CD14-positive monocyte (primary cell): ENCODE data around the gene FLRT3. TPM values are rescaled to one million over a fixed set of nuclear protein-coding genes. Genes with fewer than 3 reads are reported as not detected.

Experiments
- DNase-seq, 3 donors: peaks; one replicate each; pipeline ENCODE4 v3.0.0-alpha.2; 2011 to 2022
- H2AFZ ChIP-seq: 2 replicates; pipeline ENCODE4 v1.6.0; 2012; ENCODE audit warnings: mild to moderate bottlenecking, low read depth, low read length, inconsistent platforms; ENCODE audit not compliant: insufficient read depth, poor library complexity, severe bottlenecking
- H3K27ac ChIP-seq, 2 donors: 1 replicate in 1 of 2; 2 replicates in 1 of 2; pipeline ENCODE4 v1.5.1; 2012 to 2013; ENCODE audit warnings: low read length in 2 of 2, control low read depth in 1 of 2, inconsistent platforms in 1 of 2, low read depth in 1 of 2, mild to moderate bottlenecking in 1 of 2
- H3K27me3 ChIP-seq, 2 donors: one replicate each; pipeline versions ENCODE4 v1.6.0 to v1.6.1; 2011 to 2013; ENCODE audit warnings: low read length in 2 of 2; ENCODE audit not compliant: control insufficient read depth in 2 of 2, insufficient read depth in 2 of 2
- H3K36me3 ChIP-seq, 2 donors: replicated peaks in 1 of 2; 1 replicate in 1 of 2; 2 replicates in 1 of 2; pipeline versions ENCODE4 v1.5.1 to v1.6.1; 2012 to 2013; ENCODE audit warnings: low read length in 2 of 2, control low read depth in 1 of 2, inconsistent platforms in 1 of 2, mild to moderate bottlenecking in 1 of 2; ENCODE audit not compliant: insufficient read depth in 2 of 2, control insufficient read depth in 1 of 2
- H3K4me1 ChIP-seq, 2 donors: 1 replicate in 1 of 2; 2 replicates in 1 of 2; pipeline versions ENCODE4 v1.5.1 to v1.6.1; 2012 to 2013; ENCODE audit warnings: low read length in 2 of 2, control low read depth in 1 of 2, inconsistent platforms in 1 of 2, mild to moderate bottlenecking in 1 of 2, moderate library complexity in 1 of 2; ENCODE audit not compliant: insufficient read depth in 2 of 2, control insufficient read depth in 1 of 2
- H3K4me2 ChIP-seq: replicated peaks from 2 replicates; pipeline ENCODE3; 2012; ENCODE audit warnings: low read length, moderate library complexity, mild to moderate bottlenecking; ENCODE audit not compliant: poor library complexity, severe bottlenecking; ENCODE audit errors: extremely low read depth
- H3K4me3 ChIP-seq, 3 experiments: fragments of 200-600 bp in 1 of 3; sonication (generic) in 1 of 3; replicated peaks in 1 of 3; 1 replicate in 2 of 3; 2 replicates in 1 of 3; pipeline ENCODE4 v1.5.1; 2011 to 2013; ENCODE audit warnings: low read length in 3 of 3, mild to moderate bottlenecking in 3 of 3, control low read depth in 2 of 3, low read depth in 2 of 3, inconsistent platforms in 1 of 3, moderate library complexity in 1 of 3
- H3K79me2 ChIP-seq: 2 replicates; pipeline ENCODE4 v1.6.0; 2012; ENCODE audit warnings: mild to moderate bottlenecking, control low read depth, inconsistent platforms, low read length, moderate library complexity; ENCODE audit not compliant: insufficient read depth
- H3K9ac ChIP-seq: 2 replicates; pipeline ENCODE4 v1.6.0; 2017; ENCODE audit warnings: low read length, mild to moderate bottlenecking; ENCODE audit not compliant: insufficient read depth, poor library complexity, severe bottlenecking
- H3K9me3 ChIP-seq, 2 donors: replicated peaks in 1 of 2; 1 replicate in 1 of 2; 2 replicates in 1 of 2; pipeline versions ENCODE4 v1.5.1 to v1.6.1; 2012 to 2013; ENCODE audit warnings: low read length in 2 of 2, control low read depth in 1 of 2; ENCODE audit not compliant: control insufficient read depth in 1 of 2, insufficient read depth in 1 of 2
- H4K20me1 ChIP-seq: 2 replicates; pipeline ENCODE4 v1.6.0; 2012; ENCODE audit warnings: mild to moderate bottlenecking, low read length, control low read depth, moderate library complexity; ENCODE audit not compliant: insufficient read depth
- H3K27ac Mint-ChIP-seq, 7 donors: one replicate each; pipeline ENCODE4 v1.8.0; 2020; ENCODE audit warnings: mild to moderate bottlenecking in 7 of 7, mixed read lengths in 7 of 7, moderate library complexity in 6 of 7, inconsistent platforms in 2 of 7
- H3K27me3 Mint-ChIP-seq, 3 donors: one replicate each; pipeline ENCODE4 v1.8.0; 2021 to 2022; ENCODE audit warnings: low read depth in 3 of 3, mild to moderate bottlenecking in 3 of 3, mixed read lengths in 3 of 3, moderate library complexity in 3 of 3, inconsistent platforms in 1 of 3
- H3K36me3 Mint-ChIP-seq, 2 donors: one replicate each; pipeline ENCODE4 v1.8.0; 2020; ENCODE audit warnings: mixed read lengths in 2 of 2, inconsistent platforms in 1 of 2, mild to moderate bottlenecking in 1 of 2
- H3K4me1 Mint-ChIP-seq: one replicate; pipeline ENCODE4 v1.8.0; 2020; ENCODE audit warnings: mild to moderate bottlenecking, mixed read lengths
- H3K4me3 Mint-ChIP-seq, 2 donors: one replicate each; pipeline ENCODE4 v1.8.0; 2020; ENCODE audit warnings: mild to moderate bottlenecking in 2 of 2, mixed read lengths in 2 of 2, moderate library complexity in 1 of 2
- H3K9me3 Mint-ChIP-seq, 7 donors: one replicate each; pipeline ENCODE4 v1.8.0; 2020 to 2022; ENCODE audit warnings: mixed read lengths in 7 of 7, mild to moderate bottlenecking in 6 of 7, moderate library complexity in 6 of 7, inconsistent platforms in 2 of 7
- CTCF ChIP-seq: fragments of 200-600 bp; IDR thresholded peaks from one replicate; pipeline ENCODE4 v1.8.0; 2022; ENCODE audit warnings: antibody characterized with exemption, mild to moderate bottlenecking
- WGBS: methylation state at CpG from one replicate; pipeline ENCODE4 v1.1.5; 2013; ENCODE audit warnings: missing lambda C conversion rate; ENCODE audit not compliant: insufficient coverage; 5-methylcytosine and 5-hydroxymethylcytosine counted together
- intact Hi-C, 2 donors: fragments of 100-400 bp; cut with micrococcal nuclease; formaldehyde crosslinking; loops; one replicate each; pipeline versions ENCODE4 v1.15.0 to v1.15.1; 2023
- polyA plus RNA-seq, 3 donors: library from polyadenylated mRNA; depleted of rRNA in 1 of 3; unstranded in 2 of 3; stranded (reverse) in 1 of 3; fragments of 300-500 nt in 2 of 3; fragments of >200 nt in 1 of 3; fragmentation: Illumina TruSeq in 2 of 3; gene quantifications; 1 replicate in 2 of 3; 2 replicates in 1 of 3; pipeline ENCODE4 v1.2.3, GENCODE V29; 2012 to 2021

The FLRT3 gene
- polyA plus RNA-seq, 3 donors = not detected

GRCh38 chr20:14383335-14383734 is 45.9 kb upstream of the FLRT3 start:
- H2AFZ ChIP-seq = no peak overlapping the region
- intact Hi-C loops = no loop called here
- no peaks in the 10 kb centered on the region for H3K4me1 ChIP-seq
- H3K4me3 Mint-ChIP-seq = no peak overlapping the region
- no peaks in the 10 kb centered on the region for H3K27me3 ChIP-seq
- no peak overlapping the region for H3K4me3 ChIP-seq
- no peak overlapping the region for H3K27ac ChIP-seq
- H3K36me3 ChIP-seq = no peaks in the 10 kb centered on the region
- no peaks in the 10 kb centered on the region for H3K79me2 ChIP-seq
- peaks cover 9 to 19% of the 10 kb centered on the region in 2 donors for H3K9me3 ChIP-seq
- no peaks in the 10 kb centered on the region for H3K4me1 Mint-ChIP-seq
- no peaks in the 10 kb centered on the region for H3K36me3 Mint-ChIP-seq
- H3K9me3 Mint-ChIP-seq = peaks cover 0 to 25% (median 10%) of the 10 kb centered on the region in 7 donors
- no peak overlapping the region for H3K9ac ChIP-seq
- H3K4me2 ChIP-seq = no peak overlapping the region
- peaks cover 0 to 1% (median 0%) of the 10 kb centered on the region in 3 donors for H3K27me3 Mint-ChIP-seq
- no peak overlapping the region for H3K27ac Mint-ChIP-seq
- H4K20me1 ChIP-seq = no peaks in the 10 kb centered on the region
- no peak for DNase-seq
- no peak for TF ChIP-seq CTCF
- WGBS = no CpG with 5 or more reads among the region's 5 CpGs

- no peak for TF ChIP-seq CTCF
- H3K36me3 Mint-ChIP-seq = no peaks in the 10 kb centered on the region
- no peak overlapping the region for H3K4me3 Mint-ChIP-seq
- Histone ChIP-seq H3K4me2 (no peak overlapping the region), H4K20me1 (no peaks in the 10 kb centered on the region), H3K4me1 (no peaks in the 10 kb centered on the region), H3K27ac (no peak overlapping the region), H3K9me3 (peaks cover 0 to 4% of the 10 kb centered on the region in 2 donors), H3K36me3 (no peaks in the 10 kb centered on the region), H2AFZ (no peak overlapping the region), H3K9ac (no peak overlapping the region), H3K79me2 (no peaks in the 10 kb centered on the region), H3K27me3 (no peaks in the 10 kb centered on the region), H3K4me3 (no peak overlapping the region)
- H3K4me1 Mint-ChIP-seq = no peaks in the 10 kb centered on the region
- no peak for DNase-seq
- peaks cover 0 to 10% (median 4%) of the 10 kb centered on the region in 7 donors for H3K9me3 Mint-ChIP-seq
- peaks cover 0 to 1% (median 0%) of the 10 kb centered on the region in 3 donors for H3K27me3 Mint-ChIP-seq
- H3K27ac Mint-ChIP-seq = no peak overlapping the region
- intact Hi-C loops = no loop called here
Observed at GRCh38 chr20:14378326-14378725, 40.9 kb upstream of the FLRT3 start.
